IPS DF 4.7 (cell line): ENCODE results near the gene PNPLA2.

Source experiments
- DNase-seq: peaks from one replicate; pipeline ENCODE4 v3.0.0-alpha.2; 2013; ENCODE audit warnings: low spot score; ENCODE audit errors: extremely low read depth

The PNPLA2 gene

DNA sequence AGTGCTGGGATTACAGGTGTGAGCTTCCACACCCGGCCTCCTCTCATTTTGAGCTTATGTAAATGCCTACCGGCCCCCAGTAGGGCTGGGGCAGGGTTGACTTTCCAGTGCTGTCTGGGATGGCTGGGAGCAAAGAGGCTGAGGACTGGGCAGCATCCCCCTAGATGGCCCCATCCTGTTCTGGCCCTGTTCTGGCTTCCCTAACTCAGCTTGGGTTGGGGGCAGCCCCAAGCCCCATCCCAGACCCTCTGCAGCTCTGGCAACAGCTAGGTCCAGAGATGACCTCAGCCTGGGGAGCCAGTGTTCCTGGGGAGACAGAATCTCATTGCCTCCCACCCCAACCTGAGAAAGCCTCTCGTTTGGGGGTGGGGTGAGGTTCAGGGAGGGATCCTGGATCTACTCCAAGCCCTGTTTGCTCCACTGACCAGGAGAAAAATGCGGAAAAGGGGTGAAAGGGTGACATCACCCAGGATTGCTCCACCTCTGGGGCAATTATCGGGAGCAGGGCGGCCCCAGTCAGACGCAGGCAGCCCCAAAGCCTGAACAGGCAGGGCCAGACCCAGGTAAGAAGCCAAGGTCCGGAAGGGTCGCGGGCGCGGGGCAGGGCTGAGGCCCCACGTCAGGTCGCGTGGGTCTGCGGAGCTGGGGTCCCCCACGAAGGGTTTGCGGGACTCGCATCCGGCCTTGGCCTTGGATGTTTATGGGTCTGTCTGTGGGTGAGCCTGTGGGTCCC lies at the start of gene PNPLA2:
PNPLA2 (plus strand) TSS at position 519 of the 733 bp plus-strand sequence. CDS start 805 bp downstream, outside the sequence.
- DNase-seq, result no peak

- no peak for DNase-seq
These were observed 48.6 kb upstream of the PNPLA2 start for GRCh38 chr11:769887-770641.

GRCh38 chr11:770642-771616 lies 47.8 kb upstream of the PNPLA2 start:
- no peak for DNase-seq

GRCh38 chr11:771617-772204 lies 47.0 kb upstream of the PNPLA2 start:
- DNase-seq, result no peak

- no peak for DNase-seq
These were observed 46.0 kb upstream of the PNPLA2 start for GRCh38 chr11:772429-773390.

DNA sequence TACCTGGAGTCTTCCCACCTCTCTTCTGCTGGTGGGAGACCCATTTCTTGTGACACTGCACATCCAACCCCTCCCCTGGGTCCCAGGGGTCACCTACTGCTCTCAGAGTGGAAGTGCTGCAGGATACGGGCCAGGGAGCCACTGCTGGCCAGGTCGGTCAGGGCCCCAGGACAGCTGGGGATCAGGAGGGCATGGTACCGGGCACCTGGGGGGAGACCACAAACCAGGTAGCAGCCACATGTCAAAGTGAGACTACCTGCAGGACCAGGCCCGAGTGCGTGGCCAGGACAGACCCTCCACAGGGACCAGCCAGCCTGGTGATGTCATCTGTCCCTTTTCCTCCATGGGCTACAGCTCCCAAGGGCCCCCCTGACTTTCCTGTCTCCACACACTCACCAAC lies 45.3 kb upstream of the PNPLA2 start:
- no peak for DNase-seq

- DNase-seq, result no peak
These were observed 44.9 kb upstream of the PNPLA2 start for GRCh38 chr11:773830-774229.

GRCh38 chr11:774873-775592 lies 43.7 kb upstream of the PNPLA2 start:
- DNase-seq, result no peak

DNA sequence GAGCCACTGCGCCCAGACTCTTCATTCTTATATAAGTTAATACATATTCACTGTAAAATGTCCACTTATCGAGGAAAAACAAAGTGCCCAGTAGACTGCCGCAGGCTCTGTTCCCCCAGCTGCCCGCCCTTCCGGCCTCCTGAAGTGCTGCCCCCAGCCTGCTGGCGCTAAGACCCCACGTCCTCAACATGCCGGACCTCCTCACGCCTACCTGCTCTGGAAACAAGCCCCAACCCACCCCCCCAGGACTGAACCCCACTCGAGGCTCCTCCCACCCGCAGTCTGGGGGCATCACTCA lies 42.5 kb upstream of the PNPLA2 start:
- no peak for DNase-seq

DNA sequence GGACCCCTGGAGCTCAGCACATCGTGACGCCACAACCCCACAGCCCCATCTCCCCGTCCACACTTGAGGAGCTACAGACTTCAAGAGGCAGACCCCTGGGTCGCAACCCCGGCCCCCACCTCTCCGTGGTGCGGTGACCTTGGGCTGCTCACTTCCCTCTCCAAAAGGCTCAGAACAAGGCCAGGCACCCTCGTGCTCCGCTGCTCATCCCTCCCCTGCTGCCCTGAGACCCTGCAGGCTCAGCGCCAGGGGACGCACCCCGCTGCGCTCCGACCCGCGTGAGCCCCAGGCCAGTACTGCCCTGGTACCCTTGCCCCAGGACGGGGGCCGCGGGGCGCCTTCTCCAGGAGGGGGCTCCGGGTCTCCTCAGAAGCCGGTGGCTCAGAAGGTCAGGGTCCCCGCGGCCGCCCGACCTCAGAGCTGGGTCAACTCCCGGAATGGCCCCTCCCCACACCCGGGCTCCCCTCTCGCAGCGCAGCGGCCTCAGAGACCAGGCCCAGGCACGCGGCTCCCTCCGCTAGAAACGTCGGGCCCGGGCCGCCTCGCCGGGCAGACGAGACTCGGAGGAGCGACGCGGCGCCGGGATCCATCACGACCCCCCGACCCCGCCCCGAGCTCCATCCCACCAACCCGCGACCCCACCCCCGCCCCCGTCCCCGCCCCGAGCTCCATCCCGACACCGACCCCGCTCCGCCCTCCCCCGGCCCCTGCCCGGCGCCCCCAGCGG lies 42.0 kb upstream of the PNPLA2 start:
- no peak for DNase-seq

GRCh38 chr11:777288-778255 lies 41.1 kb upstream of the PNPLA2 start, which contains the start of gene GATD1:
Gene GATD1, minus strand, starts transcription at chr11:777487. Its CDS starts 25 bp downstream, at chr11:777462.
- DNase-seq, result no peak

DNA sequence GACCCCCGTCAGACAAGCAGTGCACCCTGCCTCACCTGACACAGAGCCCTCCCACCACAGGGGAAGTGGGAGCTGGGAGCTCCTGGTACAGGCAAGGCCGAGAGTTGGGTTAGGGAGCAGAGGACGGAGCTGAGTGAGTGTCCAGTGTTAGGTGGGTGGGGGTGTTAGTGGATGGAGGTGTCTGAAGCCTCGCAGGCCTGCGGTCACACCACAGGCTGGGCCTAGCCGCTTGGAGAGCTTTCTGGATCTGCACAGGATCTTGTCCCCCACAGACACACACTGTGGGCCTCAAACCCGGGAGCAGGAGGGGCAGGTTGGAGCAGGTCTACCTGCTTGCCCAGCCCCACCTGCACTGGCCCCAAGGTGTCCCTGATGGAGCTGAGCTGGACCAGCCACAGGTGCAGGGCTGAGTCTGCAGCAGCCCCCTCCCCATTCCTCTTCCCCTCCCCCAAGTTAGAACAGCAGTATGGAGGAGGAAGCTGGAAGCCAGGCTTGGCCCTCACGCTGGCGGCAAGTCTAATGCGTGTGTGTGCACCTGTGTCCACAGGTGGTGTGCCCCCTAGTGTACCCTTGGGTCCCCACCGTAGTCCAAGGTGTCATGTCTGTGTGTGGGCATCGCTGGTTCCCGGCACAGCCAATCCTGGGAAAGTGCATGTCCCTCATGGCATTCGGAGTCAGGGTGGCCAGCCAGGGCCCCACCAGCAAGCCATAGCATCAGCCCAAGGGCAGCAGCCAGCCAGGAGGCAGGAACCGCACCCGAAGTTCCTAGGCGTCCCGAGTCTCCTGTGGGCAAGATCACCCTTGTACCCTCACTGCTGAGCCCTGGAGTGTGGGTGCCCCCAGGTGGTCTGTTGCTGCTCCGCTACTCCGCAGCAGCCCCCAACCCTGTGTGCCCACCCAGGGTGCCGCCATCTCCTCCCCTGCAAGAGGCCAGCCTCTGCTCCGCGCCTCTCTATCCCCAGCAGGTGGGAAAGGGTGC lies 39.4 kb upstream of the PNPLA2 start:
- DNase-seq, result no peak

- DNase-seq, result no peak
These were observed 38.7 kb upstream of the PNPLA2 start for GRCh38 chr11:779955-780532.

DNA sequence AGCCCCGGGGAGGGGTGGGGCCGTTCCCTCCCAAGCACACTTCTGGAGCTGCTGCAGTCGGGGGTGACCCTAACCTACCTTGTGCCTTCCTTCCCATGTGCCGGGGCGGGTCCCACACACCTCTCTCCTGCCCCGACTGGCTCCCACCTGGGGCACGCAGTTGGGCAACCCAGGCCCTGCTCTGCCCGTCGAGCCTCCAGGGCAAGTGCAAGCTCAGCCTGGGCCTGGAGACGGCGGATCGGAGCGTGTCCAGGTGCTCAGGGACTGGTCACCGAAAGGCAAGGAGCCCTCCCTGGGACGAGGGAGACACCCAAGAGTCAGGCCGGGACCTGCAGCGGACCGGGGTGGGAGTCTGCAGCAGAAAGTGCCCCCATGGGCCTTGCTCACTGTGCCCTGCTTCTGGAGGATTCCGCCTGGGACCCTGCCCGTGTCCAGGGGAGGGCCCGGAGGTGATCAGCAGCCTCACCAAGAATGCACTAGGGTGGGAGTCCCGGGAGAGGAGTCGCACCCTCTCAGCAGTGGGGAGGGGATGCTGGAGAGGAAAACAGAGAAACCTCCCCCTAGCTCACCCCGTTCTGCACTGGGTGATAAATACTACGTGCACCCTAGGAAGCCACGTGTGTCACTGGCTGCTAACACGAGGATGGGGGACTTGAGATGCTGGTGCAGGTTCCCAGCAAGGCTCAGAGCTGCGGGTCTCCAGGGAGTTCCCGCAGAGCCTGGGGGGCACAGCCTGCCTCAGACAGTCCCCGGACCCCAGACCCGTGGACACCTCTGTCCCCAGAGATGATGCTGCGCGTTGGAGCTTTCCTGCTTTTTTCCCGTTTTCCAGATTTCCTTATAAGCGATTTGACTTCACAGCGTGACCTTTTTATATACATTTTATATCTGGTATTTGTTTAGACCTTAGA lies 36.2 kb upstream of the PNPLA2 start:
- DNase-seq, result no peak

GRCh38 chr11:783581-784015 lies 35.1 kb upstream of the PNPLA2 start:
- DNase-seq, result no peak
